Panc1 (cell line): ENCODE data around the gene VWF. TPM values are rescaled to one million over a fixed set of nuclear protein-coding genes. Genes with fewer than 3 reads are reported as not detected.

Experiments
- ATAC-seq: fragments of 200-7000 bp; cut with Tn5 transposase; 2 replicates; pipeline ENCODE4 v1.9.1; 2020; ENCODE audit warnings: mild to moderate bottlenecking, moderate library complexity
- BruUV-seq: library from RNA; stranded (reverse); fragments of 400-500 nt; replicated peaks from 2 replicates; lab custom pipeline; 2021; lab: Mats Ljungman, UMichigan
- CTCF ChIA-PET: fragments of 300-600 bp; sonication (Branson Sonifier 250); formaldehyde crosslinking; loops from one replicate; lab custom pipeline; 2022; ENCODE audit warnings: antibody characterized with exemption; lab: Charles Lee
- POLR2A ChIA-PET: fragments of 300-600 bp; sonication (Branson Sonifier 250); formaldehyde crosslinking; loops from one replicate; lab custom pipeline; 2022; ENCODE audit warnings: antibody characterized with exemption; lab: Charles Lee
- DNase-seq: peaks from one replicate; pipeline ENCODE4 v3.0.0-alpha.2; 2010; ENCODE audit warnings: low read depth, low spot score
- H3K27ac ChIP-seq: 2 replicates; pipeline ENCODE4 v1.5.1; 2011; ENCODE audit warnings: mild to moderate bottlenecking, low read length, inconsistent platforms
- H3K27me3 ChIP-seq: fragments of 200-500 bp; sonication (Bioruptor generic); 2 replicates; pipeline ENCODE4 v1.6.0; 2014; ENCODE audit warnings: low read length, inconsistent platforms; ENCODE audit not compliant: control insufficient read depth, insufficient read depth
- H3K36me3 ChIP-seq: fragments of 200-500 bp; sonication (Bioruptor generic); 2 replicates; pipeline ENCODE4 v1.5.1; 2014; ENCODE audit warnings: inconsistent platforms, mild to moderate bottlenecking, low read length, moderate library complexity; ENCODE audit not compliant: control insufficient read depth, insufficient read depth
- H3K4me1 ChIP-seq: 2 replicates; pipeline ENCODE4 v1.5.1; 2011; ENCODE audit warnings: inconsistent platforms, mild to moderate bottlenecking, low read length, moderate library complexity; ENCODE audit not compliant: control insufficient read depth, insufficient read depth
- H3K4me3 ChIP-seq, 2 experiments: 2 replicates each; pipeline ENCODE4 v1.5.1; 2011 to 2012; ENCODE audit warnings: low read depth in 2 of 2, low read length in 2 of 2, mild to moderate bottlenecking in 2 of 2, inconsistent platforms in 1 of 2, moderate library complexity in 1 of 2
- H3K9me3 ChIP-seq: fragments of 200-500 bp; sonication (Bioruptor generic); 2 replicates; pipeline ENCODE4 v1.5.1; 2014; ENCODE audit warnings: low read depth, mild to moderate bottlenecking, inconsistent platforms, low read length, moderate library complexity; ENCODE audit not compliant: control insufficient read depth, insufficient read depth
- POLR2AphosphoS5 ChIP-seq: IDR thresholded peaks from 2 replicates; pipeline ENCODE4 v1.6.1; 2012; ENCODE audit warnings: mild to moderate bottlenecking, low read depth, low read length, moderate library complexity
- SIN3A ChIP-seq: IDR thresholded peaks from 2 replicates; pipeline ENCODE4 v1.6.1; 2012; ENCODE audit warnings: low read depth, mild to moderate bottlenecking, low read length, moderate library complexity, borderline replicate concordance; ENCODE audit not compliant: insufficient read depth
- TCF7L2 ChIP-seq: IDR thresholded peaks from 2 replicates; pipeline ENCODE4 v1.6.1; 2011; ENCODE audit warnings: mild to moderate bottlenecking, low read depth, low read length, inconsistent platforms
- in situ Hi-C: cut with HindIII; loops from 2 replicates; pipeline ENCODE4 v1.10.0; 2016; ENCODE audit warnings: low sequenced_read_pairs, low pct_unique_long_range_greater_than_20kb
- intact Hi-C: fragments of 100-400 bp; cut with micrococcal nuclease; formaldehyde crosslinking; loops from one replicate; pipeline ENCODE4 v1.10.0; 2022; ENCODE audit not compliant: unreplicated experiment
- total RNA-seq: library from RNA; stranded (reverse); gene quantifications from one replicate; pipeline ENCODE4 v1.2.1, GENCODE V29; 2021; ENCODE audit not compliant: unreplicated experiment
- TF ChIP-seq, protein P1 (sequence below): fragments of 450-650 bp; IDR thresholded peaks from 2 replicates; pipeline ENCODE4 v1.5.1; 2017; ENCODE audit warnings: mild to moderate bottlenecking
- TF ChIP-seq, protein P2 (sequence below), 2 experiments: IDR thresholded peaks; 2 replicates each; pipeline ENCODE4 v1.6.1; 2011 to 2012; ENCODE audit warnings: low read depth in 2 of 2, control low read depth in 1 of 2, low read length in 1 of 2, mild to moderate bottlenecking in 1 of 2, moderate library complexity in 1 of 2; ENCODE audit not compliant: insufficient read depth in 1 of 2

VWF gene
- total RNA-seq, 1 experiment from 2014 or later: 0.31 TPM

DNA sequence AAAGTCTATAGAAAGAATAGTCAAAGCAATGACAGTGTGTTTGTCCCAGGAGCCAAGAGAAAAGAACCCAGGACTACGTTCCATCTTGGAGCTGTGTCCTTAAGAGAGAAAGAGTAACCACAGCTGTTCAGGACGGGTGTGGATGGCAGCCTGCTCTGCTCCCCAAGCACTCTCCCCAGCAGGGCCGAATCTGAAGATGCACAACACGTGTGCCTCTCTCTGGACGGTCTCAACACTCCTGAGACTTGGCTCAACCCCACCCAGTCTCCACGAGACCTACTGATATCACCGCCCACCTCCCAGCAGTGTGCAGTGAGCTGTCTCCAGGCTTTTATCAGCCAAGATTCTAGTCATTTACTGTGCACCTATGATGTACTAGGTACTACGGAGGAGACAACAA, 152.1 kb downstream of the VWF start:
- intact Hi-C loops (no loop called here), in situ Hi-C loops (no loop called here)
- ATAC-seq (no peak), DNase-seq (no peak)
- BruUV-seq: no TSS peak
- Histone ChIP-seq H3K4me3 (no peak overlapping the region), H3K27me3 (peaks cover 5% of the 10 kb centered on the region), H3K27ac (no peak overlapping the region), H3K4me1 (no peaks in the 10 kb centered on the region), H3K36me3 (no peaks in the 10 kb centered on the region), H3K9me3 (no peaks in the 10 kb centered on the region)
- POLR2A ChIA-PET: no interaction called here
- TF ChIP-seq POLR2AphosphoS5 (no peak), TCF7L2 (no peak), SIN3A (no peak)
- TF ChIP-seq, protein P1, sequence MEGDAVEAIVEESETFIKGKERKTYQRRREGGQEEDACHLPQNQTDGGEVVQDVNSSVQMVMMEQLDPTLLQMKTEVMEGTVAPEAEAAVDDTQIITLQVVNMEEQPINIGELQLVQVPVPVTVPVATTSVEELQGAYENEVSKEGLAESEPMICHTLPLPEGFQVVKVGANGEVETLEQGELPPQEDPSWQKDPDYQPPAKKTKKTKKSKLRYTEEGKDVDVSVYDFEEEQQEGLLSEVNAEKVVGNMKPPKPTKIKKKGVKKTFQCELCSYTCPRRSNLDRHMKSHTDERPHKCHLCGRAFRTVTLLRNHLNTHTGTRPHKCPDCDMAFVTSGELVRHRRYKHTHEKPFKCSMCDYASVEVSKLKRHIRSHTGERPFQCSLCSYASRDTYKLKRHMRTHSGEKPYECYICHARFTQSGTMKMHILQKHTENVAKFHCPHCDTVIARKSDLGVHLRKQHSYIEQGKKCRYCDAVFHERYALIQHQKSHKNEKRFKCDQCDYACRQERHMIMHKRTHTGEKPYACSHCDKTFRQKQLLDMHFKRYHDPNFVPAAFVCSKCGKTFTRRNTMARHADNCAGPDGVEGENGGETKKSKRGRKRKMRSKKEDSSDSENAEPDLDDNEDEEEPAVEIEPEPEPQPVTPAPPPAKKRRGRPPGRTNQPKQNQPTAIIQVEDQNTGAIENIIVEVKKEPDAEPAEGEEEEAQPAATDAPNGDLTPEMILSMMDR: no peak
- TF ChIP-seq, protein P2, sequence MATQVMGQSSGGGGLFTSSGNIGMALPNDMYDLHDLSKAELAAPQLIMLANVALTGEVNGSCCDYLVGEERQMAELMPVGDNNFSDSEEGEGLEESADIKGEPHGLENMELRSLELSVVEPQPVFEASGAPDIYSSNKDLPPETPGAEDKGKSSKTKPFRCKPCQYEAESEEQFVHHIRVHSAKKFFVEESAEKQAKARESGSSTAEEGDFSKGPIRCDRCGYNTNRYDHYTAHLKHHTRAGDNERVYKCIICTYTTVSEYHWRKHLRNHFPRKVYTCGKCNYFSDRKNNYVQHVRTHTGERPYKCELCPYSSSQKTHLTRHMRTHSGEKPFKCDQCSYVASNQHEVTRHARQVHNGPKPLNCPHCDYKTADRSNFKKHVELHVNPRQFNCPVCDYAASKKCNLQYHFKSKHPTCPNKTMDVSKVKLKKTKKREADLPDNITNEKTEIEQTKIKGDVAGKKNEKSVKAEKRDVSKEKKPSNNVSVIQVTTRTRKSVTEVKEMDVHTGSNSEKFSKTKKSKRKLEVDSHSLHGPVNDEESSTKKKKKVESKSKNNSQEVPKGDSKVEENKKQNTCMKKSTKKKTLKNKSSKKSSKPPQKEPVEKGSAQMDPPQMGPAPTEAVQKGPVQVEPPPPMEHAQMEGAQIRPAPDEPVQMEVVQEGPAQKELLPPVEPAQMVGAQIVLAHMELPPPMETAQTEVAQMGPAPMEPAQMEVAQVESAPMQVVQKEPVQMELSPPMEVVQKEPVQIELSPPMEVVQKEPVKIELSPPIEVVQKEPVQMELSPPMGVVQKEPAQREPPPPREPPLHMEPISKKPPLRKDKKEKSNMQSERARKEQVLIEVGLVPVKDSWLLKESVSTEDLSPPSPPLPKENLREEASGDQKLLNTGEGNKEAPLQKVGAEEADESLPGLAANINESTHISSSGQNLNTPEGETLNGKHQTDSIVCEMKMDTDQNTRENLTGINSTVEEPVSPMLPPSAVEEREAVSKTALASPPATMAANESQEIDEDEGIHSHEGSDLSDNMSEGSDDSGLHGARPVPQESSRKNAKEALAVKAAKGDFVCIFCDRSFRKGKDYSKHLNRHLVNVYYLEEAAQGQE (IDR thresholded peaks at IDR 0.05; ENCODE audit: insufficient read depth in 1 of 2, low read depth in 2 of 2, low read length in 1 of 2): no peak
- CTCF ChIA-PET: no interaction called here

DNA sequence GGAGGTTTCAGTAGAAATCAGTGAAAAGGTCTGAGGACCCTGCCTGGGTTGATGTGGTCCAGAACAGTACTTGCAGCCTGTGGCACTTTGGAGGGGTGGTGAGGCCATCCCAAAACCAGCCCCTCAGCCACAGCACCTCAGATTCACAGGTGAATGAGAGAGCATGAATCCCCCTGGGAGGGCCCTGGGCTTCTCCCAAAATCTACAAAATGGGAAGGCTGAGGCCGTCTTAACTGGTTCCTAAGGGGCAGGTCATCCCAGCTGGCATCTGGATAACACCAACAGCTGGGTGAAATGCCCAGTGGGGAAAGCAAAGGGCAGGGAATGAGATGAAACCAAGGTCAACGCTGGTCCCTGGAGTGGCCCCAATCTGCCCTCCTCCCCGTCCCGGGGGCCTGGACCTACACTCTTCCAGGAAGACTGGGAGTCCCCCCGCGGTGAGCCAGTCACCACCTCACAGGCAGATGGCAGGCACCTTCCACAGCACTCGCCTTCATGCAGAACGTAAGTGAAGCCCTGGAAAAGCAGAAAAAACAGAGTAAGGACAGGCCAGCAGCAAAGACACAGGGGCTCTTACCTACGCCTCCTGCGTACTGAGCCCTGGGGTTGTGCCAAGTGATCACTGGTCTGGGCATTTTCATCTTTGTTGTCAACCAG, 153.1 kb downstream of the VWF start:
- Histone ChIP-seq H3K36me3 (no peaks in the 10 kb centered on the region), H3K27me3 (no peaks in the 10 kb centered on the region)
- in situ Hi-C loops: no loop called here

More for the DNA sequence above, 153.1 kb downstream of the VWF start:
- TF ChIP-seq, protein P2 (IDR thresholded peaks at IDR 0.05; ENCODE audit: insufficient read depth in 1 of 2, low read depth in 2 of 2, low read length in 1 of 2): no peak
- TF ChIP-seq SIN3A (no peak), TCF7L2 (no peak), POLR2AphosphoS5 (no peak)
- TF ChIP-seq, protein P1: no peak
- Histone ChIP-seq H3K4me3 (no peak overlapping the region), H3K4me1 (no peaks in the 10 kb centered on the region), H3K27ac (no peak overlapping the region), H3K9me3 (no peaks in the 10 kb centered on the region)
- DNase-seq: no peak
- POLR2A ChIA-PET: no interaction called here
- CTCF ChIA-PET: no interaction called here
- no peak for ATAC-seq
- no TSS peak for BruUV-seq
- intact Hi-C loops: no loop called here
